GM21515 (cell line): Measurements from ENCODE around the gene ZNF544.
A peak's percentile ranks its signal among the peaks of the same experiment; 100 is the strongest.
"Not testable (repeated sequence)": the region's sequence is repeated elsewhere in the genome, so short reads cannot be mapped to it uniquely, and the experiment has no call there.

ENCODE experiments used
- ATAC-seq: cut with Tn5 transposase; IDR thresholded peaks from one replicate; pipeline ENCODE4 v1.9.1; 2021; ENCODE audit not compliant: unreplicated experiment

The ZNF544 gene

GRCh38 chr19:58252102-58252685 is 23.5 kb downstream of the ZNF544 start:
- no peak for ATAC-seq

DNA sequence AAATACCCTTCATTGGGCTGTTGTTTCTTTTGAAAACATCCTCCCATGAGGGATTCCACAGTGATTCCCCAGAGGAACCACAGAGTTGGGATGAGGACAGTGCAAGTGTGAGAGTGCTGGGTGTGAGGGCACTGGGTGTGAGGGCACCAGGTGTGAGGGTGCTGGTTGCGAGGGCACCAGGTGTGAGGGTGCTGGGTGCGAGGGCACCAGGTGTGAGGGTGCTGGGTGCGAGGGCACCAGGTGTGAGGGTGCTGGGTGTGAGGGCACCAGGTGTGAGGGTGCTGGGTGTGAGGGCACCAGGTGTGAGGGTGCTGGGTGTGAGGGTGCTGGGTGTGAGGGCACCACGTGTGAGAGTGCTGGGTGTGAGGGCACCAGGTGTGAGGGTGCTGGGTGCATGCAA is 29.5 kb downstream of the ZNF544 start:
- not testable (repeated sequence) for ATAC-seq

DNA sequence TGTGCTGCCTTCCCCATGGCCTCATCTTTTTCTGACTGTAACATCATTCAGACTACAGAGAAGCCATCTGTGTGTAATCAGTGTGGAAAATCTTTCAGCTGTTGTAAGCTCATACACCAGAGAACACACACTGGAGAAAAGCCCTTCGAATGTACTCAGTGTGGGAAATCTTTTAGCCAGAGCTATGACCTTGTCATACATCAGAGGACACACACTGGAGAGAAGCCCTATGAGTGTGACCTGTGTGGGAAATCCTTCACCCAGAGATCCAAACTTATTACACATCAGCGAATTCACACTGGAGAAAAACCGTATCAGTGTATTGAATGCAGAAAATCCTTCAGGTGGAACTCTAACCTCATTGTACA is 32.9 kb downstream of the ZNF544 start:
- no peak for ATAC-seq

DNA sequence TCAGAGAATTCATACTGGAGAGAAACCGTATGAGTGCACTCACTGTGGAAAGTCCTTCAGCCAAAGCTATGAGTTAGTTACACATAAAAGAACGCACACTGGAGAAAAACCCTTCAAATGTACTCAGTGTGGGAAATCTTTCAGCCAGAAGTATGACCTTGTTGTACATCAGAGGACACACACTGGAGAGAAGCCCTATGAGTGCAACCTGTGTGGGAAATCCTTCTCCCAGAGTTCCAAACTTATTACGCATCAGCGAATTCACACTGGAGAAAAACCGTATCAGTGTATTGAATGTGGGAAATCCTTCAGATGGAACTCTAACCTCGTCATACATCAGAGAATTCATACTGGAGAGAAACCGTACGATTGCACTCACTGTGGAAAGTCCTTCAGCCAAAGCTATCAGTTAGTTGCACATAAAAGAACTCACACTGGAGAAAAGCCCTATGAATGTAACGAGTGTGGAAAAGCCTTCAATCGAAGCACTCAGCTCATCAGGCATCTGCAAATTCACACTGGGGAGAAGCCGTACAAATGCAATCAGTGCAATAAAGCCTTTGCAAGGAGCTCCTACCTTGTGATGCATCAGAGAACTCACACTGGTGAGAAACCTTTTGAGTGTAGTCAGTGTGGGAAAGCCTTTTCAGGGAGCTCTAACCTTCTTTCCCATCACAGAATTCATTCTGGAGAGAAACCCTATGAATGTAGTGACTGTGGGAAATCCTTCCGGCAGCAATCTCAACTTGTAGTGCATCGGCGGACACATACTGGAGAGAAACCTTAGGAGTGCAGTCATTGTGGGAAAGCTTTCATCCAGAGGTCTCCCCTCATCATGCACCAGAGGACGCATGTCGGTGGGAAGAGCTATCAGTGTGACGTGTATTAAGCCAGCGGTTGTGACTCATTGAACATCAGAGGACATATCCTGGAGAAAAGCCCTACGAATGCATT is 33.5 kb downstream of the ZNF544 start:
- ATAC-seq: no peak

DNA sequence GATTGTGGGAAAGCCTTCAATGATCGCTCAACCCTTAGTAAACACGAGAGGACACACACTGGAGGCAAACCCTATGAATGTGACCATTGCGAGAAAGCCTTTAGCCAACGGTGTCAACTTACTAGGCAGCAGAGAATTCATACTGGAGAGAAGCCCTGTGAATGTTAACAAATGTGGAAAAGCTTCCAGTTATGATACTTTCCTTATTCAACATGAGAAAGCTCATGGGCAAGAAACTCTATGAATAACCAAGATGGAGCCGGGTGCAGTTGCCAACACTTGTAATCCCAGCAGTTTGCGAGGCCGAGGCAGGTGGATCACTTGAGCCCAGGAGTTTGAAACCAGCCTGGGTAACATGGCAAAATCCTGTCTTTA is 34.2 kb downstream of the ZNF544 start:
- ATAC-seq: no peak

GRCh38 chr19:58265100-58265499 is 36.4 kb downstream of the ZNF544 start:
- ATAC-seq: no peak

- ATAC-seq: no peak
Observed at GRCh38 chr19:58268344-58268743, 39.6 kb downstream of the ZNF544 start.

DNA sequence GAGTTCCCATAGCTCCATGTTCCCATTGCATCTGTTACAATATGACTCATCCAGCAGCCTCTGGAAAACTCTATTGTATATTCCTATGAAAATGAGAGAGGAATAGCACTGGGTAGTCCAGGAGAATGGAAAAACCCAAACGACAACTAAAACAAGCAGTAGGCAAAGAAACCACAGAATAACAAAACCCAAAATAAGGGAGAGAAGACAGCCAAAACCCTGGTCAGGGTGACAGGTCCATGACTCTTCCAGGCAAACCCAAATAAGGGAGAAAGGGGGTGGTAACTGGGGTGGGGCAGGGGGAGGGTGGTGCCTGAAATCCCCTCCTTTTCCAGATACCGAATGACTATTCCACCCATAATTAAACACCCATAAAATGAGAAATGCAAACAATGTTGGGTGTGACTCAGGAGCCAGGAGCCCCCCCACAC is 46.1 kb downstream of the ZNF544 start:
- no peak for ATAC-seq

GRCh38 chr19:58275564-58275963 is 46.9 kb downstream of the ZNF544 start:
- ATAC-seq: no peak

- no peak for ATAC-seq
Observed at GRCh38 chr19:58277197-58277596, 48.5 kb downstream of the ZNF544 start.

DNA sequence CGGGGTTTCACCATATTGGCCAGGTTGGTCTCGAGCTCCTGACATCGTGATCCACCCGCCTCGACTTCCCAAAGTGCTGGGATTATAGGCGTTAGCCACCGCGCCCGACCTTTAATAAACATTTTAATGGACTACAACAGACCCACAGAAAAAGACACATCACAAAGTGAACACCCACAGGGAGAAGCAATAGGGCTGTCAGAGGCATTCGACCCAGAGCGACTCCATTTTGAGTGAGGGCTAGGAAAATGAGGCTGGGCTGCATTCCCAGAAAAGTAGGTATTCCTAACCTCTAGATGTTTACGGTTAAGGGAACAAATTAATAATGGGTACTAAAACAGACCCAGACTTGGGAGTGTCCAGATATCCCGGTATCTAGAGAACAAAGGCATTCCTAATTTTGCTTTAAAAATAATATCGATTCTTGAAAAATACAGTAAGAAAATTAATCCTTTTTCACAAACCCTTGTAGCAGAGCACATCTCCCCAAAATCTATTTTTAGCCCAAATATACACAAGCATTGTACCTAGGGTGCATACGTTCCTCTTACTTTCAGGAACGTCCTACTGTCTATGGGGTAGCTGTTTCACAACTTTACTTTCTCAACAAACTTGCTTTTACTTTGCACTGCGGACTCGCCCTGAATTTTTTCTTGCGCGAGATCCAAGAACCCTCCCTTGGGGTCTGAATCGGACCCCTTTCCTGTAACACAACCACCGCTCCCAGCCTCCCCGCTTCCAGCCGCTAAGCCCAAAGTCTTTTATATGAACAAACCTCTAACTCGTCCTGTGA is 49.2 kb downstream of the ZNF544 start:
- ATAC-seq: no peak

DNA sequence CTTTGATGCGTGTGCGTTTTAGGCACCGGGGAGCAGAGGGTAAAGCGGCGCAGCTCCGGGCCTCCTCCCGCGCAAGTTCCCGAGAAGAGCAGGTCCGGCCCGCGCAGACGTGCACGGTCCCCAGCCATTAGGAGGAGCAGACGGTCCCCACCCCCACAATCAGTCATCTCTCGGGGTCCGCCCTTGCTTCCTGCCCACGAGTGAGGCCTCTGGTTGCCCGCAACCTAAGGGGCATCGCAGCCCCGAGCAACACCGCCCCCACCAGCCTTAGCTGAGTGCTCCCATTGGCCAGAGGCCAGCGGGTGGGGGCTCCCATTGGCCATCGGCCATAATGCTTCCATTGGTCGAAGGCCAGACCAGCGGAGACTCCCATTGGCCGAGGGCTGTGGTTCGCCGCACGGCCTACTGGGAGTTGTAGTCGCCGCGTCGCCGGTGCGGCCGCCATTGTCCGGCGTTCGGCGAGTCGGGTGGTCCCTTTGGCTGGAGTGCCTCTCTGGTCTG is 49.9 kb downstream of the ZNF544 start, which contains the start of gene ZNF8:
Gene ZNF8, plus strand, starts transcription at position 415 of the 501 bp plus-strand sequence. CDS start 127 bp downstream, outside the sequence.
- peak; percentile 95 for ATAC-seq

DNA sequence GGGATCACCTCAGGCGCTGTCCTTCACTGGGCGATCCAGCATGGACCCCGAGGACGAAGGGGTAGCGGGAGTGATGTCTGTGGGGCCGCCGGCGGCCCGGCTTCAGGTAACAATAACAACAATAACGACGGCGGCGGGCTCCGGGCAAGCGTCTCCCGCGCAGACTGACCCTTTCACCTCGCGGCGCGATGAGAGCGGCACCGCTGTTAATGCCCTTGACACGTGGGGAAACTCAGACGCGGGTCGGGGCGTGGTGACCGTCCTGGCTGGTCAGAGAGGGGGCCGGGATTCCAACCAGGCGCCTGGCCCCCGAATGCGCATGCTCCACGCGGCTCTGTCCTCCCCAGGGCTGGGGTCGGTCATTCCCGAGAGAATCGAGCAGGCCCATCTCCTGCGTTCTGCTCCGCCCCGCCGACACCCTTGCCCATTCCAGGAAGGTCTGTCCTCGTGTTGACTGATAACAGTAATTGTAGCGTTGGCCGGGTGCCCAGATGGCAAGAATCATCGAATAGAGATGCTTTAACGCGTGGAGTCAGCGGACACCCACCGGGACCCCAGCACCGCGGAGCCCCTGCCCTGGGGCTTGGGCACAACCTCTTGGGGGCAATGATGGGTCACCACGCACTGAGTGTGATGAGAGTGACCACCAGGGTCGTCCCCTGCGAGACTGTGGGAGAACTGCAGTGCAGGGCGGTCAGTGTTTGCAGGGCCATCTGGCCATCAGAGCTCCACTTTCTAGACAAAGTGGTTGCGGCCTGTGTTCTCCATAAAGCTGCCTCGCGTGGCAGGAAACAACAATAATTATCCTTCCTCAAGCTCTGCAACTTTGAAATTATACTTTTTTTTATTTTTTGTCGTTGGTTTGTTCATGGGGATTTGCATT is 50.6 kb downstream of the ZNF544 start:
- ATAC-seq: peak; percentile 30

GRCh38 chr19:58279925-58280316 is 51.2 kb downstream of the ZNF544 start:
- ATAC-seq: no peak

DNA sequence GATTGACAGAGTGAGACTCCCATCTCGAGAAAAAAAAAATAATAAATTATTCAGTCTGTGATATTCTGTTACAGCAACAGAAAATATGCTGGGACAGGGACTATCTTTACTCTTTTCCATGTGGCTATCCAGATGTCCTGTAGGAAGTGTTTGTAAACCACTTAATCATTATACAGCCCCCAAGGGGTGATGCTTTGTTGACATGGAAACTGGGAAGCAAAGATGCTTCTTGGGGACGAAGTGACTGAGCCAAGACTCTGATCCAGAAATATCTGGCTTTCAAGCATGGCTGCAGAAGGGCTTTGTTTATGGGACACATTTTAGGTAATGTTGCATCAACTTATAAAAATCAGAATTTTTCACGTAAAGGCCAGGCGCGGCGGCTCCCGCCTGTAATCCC is 55.5 kb downstream of the ZNF544 start:
- ATAC-seq: no peak

- no peak for ATAC-seq
Observed at GRCh38 chr19:58291943-58292342, 63.2 kb downstream of the ZNF544 start.

DNA sequence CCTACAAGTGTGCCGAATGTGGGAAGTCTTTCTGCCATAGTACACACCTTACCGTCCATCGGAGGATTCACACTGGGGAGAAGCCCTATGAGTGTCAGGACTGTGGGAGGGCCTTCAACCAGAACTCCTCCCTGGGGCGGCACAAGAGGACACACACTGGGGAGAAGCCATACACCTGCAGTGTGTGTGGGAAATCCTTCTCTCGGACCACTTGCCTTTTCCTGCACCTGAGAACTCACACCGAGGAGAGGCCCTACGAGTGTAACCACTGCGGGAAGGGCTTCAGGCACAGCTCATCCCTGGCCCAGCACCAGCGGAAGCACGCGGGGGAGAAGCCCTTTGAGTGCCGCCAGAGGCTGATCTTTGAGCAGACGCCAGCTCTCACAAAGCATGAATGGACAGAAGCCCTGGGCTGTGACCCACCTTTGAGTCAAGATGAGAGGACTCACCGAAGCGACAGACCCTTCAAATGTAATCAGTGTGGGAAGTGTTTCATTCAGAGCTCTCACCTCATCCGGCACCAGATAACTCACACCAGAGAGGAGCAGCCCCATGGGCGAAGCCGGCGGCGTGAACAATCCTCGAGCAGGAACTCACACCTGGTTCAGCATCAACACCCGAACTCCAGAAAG is 66.1 kb downstream of the ZNF544 start:
- no peak for ATAC-seq

DNA sequence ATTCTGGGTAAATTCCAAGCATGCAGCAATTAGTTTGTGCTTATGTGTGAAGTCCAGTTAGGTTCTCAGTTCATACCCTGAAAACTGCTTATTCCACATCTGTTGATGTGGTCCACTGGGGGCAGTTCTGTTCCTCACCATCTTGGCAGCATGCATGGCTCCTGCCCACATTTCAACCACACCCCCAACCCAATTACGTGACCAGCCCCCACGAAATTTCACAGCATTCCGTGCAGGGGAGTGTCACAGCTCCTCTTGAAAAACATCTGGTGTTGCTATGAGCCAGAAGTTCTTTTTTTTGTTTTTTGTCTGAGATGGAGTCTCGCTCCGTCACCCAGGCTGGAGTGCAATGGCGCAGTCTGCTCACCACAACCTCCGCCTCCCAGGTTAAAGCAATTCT is 67.4 kb downstream of the ZNF544 start:
- ATAC-seq: no peak

GRCh38 chr19:58300620-58301019 is 71.9 kb downstream of the ZNF544 start:
- ATAC-seq: no peak

GRCh38 chr19:58304255-58304654 is 75.5 kb downstream of the ZNF544 start:
- ATAC-seq: no peak
